ENCODE results near the gene RRP1B. TPM values are rescaled to one million over a fixed set of nuclear protein-coding genes. Genes with fewer than 3 reads are reported as not detected.

Gene RRP1B
- total and polyA plus RNA-seq, 2 of the 13 experiments (the other 11 are each of a cell fraction or from before 2014, with no cell fraction given): 16.3 to 46.2 TPM

- TF ChIP-seq XBP1 (CRISPR knock-in tag; IDR thresholded peaks at IDR 0.05) (0 out of 2 replicates have a peak, but pooled peaks have one; percentile 23), PBX3 (CRISPR knock-in tag; IDR thresholded peaks at IDR 0.05; ENCODE audit: borderline replicate concordance) (peak; percentile 94; the same call in 1 of the 2 replicates), ZFP41 (CRISPR knock-in tag; IDR thresholded peaks at IDR 0.05; ENCODE audit: borderline replicate concordance) (no peak; the same call in 1 of the 2 replicates), ZNF20 (CRISPR knock-in tag; IDR thresholded peaks at IDR 0.05) (0 out of 2 replicates have a peak, but pooled peaks have one; percentile 65), GTF3A (CRISPR knock-in tag; conservative IDR thresholded peaks at IDR 0.05) (no peak), ZNF776 (CRISPR knock-in tag; IDR thresholded peaks at IDR 0.05) (peak; percentile 98), LBX2 (CRISPR knock-in tag; IDR thresholded peaks at IDR 0.05; ENCODE audit: borderline replicate concordance) (peak; percentile 96; the same call in 1 of the 2 replicates), ZNF589 (CRISPR knock-in tag; conservative IDR thresholded peaks at IDR 0.05) (no peak; the same call in 1 of the 2 replicates), ZSCAN5A (CRISPR knock-in tag; IDR thresholded peaks at IDR 0.05; ENCODE audit: borderline replicate concordance) (no peak), ZNF773 (CRISPR knock-in tag; IDR thresholded peaks at IDR 0.05; ENCODE audit: borderline replicate concordance) (peak; percentile 98), ZSCAN22 (CRISPR knock-in tag; IDR thresholded peaks at IDR 0.05) (peak; percentile 41; the same call in 1 of the 2 replicates), MYPOP (CRISPR knock-in tag; IDR thresholded peaks at IDR 0.05) (peak; percentile 52; the same call in 1 of the 2 replicates), ZSCAN25 (CRISPR knock-in tag; IDR thresholded peaks at IDR 0.05) (peak; percentile 82; the same call in 1 of the 2 replicates), BORCS8-MEF2B (CRISPR knock-in tag; IDR thresholded peaks at IDR 0.05) (peak; percentile 79), ZNF44 (CRISPR knock-in tag; IDR thresholded peaks at IDR 0.05) (no peak), THAP9 (CRISPR knock-in tag; IDR thresholded peaks at IDR 0.05; ENCODE audit: borderline replicate concordance) (peak; percentile 74), BCL3 (CRISPR knock-in tag; IDR thresholded peaks at IDR 0.05) (peak; percentile 96), ISX (CRISPR knock-in tag; conservative IDR thresholded peaks at IDR 0.05) (peak; percentile 91), DR1 (CRISPR knock-in tag; IDR thresholded peaks at IDR 0.05) (peak; percentile 90)
Observed at GRCh38 chr21:43659136-43660000, at the start of gene RRP1B, which contains the start of gene HSF2BP (continued).
